HG03025 (cell line): ENCODE results near the gene SLC9A3.

Experiments
- ATAC-seq: cut with Tn5 transposase; IDR thresholded peaks from one replicate; pipeline ENCODE4 v1.9.1; 2021; ENCODE audit warnings: mild to moderate bottlenecking, moderate library complexity; ENCODE audit not compliant: unreplicated experiment, low FRiP score

Gene SLC9A3

GRCh38 chr5:434443-435146, 89.7 kb downstream of the SLC9A3 start:
- no peak for ATAC-seq

DNA sequence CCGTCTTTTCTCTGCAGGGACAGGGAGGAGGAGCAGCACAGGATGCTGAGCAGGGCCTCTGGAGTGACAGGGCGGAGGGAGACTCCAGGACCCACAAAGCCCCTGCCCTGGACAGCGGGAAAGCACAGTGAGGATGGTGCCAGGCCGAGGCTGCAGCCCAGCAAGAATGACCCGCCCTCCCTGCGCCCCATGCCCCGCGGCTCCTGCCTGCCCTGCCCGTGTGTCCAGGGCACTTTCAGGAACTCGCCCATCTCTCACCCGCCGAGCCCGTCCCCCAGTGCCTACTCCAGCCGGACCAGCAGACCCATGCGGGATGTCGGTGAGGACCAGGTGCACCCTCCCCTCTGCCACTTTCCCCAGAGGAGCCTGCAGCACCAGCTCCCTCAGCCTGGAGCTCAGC, 90.4 kb downstream of the SLC9A3 start:
- no peak for ATAC-seq

DNA sequence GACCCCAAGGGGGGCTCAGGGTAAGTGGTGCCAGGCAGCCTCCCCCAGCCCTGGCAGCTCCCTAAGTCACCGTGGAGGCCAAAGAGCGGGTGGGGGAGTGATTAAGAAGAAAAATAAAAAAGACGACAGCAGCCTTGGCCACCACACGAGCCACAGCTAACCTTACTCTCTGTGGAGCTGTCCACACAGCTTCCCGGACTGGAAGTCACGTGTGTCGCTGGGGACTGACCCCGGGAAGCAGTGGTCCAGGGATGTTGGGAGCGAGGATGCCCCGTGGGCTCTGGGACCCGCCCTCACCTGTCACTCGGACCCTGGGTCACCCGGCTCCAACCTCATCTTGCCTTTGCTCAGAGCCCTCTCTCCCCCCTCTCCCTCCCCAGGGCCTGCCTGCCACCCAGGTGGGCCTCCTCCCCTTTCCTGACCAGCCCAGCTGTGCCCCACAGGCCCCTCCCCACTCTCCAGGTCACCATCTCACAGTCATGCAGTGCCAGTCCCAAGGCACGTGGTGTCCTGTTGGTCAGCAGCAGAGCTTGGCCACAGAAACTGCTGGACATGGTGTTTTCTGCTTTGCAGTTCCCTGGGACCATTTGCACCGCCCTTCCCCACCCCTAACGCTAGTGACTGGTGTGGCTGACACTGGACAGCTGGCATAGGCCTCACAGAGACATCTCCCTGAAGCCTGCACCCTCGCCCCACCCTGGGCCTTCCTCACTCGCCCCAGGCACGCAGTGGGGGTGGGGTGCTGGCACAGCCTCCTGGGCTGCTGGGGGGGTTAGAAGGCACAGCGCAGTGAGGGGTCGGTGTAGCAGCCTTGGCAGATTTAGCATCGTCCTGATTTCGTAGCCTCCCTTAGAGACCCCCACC, 91.1 kb downstream of the SLC9A3 start:
- ATAC-seq = no peak

DNA sequence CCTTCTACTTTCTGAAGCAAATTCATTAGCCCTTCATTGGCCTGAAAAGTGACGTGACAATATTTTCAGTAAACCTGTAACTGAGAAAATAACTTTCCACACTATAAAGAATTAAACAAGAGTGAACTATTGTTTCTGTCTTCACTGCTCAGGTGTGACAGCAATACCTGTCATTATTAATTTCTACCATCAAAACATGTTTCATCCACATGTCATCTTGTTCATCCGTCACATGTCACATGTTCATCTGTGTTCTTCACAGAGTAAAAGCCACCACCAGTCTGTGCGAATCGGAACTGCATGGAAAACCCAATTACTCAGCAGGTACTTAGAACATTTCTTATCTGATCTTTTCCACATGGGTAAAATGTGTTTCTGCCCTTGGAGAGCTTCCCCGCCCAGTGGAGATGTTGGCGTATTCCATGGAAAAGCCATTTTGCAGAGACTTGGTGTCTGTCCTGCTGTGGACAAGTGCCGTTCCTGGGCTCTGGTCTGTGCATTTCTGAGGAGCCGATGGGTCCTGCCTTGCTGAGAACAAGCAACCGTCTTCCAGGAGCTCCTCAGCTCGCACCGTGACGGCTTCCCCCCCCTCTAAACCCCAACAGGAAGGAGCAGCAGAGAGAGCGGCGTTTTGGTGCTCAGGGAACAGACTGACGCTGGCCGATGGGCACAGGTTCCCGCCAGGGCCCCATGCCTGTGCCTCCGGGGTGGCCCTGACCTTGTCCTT, 91.9 kb downstream of the SLC9A3 start:
- no peak for ATAC-seq

DNA sequence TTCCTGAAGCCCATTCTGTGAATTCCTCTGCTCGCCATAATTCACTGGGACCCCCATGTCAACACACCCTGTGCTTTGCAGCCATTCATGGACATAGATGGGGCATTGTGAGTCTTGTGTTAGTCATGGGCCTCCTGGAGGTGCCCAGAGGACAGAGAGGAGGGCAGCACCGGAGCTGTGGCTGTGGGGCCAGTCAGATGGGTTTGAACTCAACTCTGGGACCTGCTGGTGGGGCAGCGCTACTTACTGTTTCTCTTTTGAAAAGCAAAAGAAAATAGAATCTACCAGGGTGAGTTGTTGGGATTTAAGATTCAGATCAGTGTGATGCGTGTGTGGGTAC, 92.6 kb downstream of the SLC9A3 start:
- no peak for ATAC-seq

DNA sequence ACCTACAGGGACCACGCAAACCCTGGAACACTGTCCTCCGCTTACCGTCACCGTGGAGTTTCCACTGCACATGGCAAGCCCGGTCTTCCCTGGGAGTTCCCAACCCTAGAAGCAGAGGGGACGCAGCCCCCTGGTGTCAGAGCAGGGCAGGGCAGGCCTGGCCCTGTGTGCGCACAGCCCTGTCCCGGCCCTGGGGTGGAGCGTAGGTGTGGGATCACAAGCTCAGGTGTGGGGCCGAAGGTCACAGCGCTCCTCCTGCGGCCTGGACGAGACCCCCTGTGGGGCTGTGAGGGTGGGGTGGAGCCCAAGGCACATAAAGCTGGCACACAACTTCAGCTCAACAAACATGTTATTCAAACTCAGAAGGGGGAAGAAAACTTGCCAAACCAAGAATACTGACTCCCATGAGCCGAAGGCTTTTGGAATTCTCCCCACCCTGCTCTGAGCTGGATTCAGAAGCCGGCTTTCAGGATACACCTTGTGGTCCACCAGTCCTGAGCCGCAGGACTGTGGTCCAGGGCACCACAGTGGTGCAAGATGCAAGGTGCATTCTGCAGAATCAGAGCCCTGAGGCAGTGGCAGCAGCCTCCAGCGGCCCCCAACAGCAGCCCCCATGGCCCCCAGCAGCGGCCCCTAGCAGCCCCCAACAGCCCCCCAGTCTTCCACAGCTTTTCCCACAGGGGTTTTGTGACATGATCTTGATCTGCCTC, 93.1 kb downstream of the SLC9A3 start:
- no peak for ATAC-seq

DNA sequence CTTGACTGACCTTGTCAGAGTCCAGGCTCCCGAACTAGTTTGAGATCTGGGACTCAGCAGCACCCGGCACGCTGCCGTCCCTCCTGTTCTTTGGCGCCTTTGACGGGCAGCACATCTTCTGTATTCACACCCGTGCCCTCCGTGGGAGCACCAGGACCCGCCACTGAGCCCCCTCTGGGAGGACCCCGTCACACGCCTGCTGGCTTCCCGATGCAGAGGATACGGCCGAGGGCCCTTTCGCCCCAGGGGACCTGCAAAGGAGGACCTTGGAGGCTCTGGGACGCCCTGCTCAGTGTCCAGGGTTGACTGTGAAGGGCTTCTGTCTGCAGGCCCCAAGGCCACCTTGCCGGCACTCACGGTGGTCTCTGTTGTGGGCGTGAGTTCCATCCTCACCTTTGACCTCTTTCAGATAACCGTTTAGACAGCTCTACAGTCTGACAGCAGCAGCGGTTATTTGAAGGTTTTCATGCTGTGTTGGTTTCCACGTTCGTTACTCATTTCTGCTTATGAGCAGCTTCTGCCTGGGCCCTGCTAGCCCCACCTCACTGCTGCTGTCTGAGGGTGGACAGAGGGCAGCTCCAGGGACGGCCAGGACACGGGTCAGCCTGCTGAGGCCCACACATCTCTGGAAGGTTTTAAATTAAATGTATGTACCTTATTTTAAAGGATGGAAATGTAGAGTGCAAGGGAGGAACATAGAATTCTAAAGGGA, 93.9 kb downstream of the SLC9A3 start:
- no peak for ATAC-seq

GRCh38 chr5:429453-430188, 94.6 kb downstream of the SLC9A3 start:
- no peak for ATAC-seq

GRCh38 chr5:428754-429452, 95.3 kb downstream of the SLC9A3 start:
- no peak for ATAC-seq

- no peak for ATAC-seq
Measured at GRCh38 chr5:428219-428618, 96.0 kb downstream of the SLC9A3 start.

DNA sequence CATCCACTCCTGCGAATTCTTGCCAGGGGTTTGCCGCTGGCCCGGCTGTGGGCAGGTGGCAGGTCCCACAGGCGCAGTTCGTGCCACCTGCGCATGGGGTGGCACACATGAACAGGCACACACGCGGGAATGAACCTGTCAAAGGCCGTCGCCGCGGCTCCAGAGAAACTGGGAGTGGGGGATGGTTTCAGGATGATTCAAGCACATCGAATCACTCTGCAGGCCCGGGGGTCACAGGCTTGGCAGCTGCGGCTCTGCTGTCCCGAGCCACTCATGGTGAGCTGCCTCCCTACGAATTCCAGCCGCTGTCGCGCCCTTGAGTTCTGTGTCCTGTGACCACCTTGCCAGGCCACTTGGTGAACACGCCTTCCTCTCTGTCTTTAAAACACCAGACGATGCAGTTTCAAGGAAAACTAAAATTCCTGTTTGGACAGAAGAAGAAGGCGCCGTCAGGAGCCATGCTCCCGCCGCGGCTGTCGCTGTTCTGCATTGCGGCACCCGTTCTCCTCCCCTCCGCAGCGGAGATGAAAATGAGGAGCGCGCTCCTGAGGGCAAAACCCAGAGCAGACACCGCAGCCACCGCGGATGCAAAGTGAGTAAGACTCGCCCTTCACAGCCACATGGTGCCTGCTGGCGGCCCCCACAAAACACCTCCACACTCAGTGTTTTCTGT, 96.7 kb downstream of the SLC9A3 start:
- no peak for ATAC-seq

DNA sequence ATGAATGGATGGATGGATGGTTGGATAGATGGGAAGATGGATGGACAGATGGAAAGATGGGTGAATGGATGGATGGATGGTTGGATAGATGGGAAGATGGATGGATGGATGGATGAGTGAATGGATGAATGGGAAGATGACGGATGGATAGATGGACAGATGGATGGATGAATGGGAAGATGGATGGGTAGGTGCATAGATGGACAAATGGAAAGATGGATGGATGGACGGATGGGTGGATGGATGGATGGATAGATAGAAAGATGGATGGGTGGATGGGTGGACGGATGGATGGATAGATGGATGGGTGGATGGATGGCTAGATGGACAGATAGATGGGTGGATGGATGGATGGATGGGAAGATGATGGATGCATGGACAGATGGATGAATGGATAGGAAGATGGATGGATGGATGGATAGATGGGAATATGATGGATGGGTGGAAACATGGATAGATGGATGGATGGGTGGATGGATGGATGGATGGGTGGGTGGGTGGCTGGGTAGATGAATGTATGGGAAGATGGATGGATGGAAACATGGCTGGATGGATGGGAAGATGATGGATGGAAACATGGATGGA, 97.8 kb downstream of the SLC9A3 start:
- ATAC-seq = no peak

DNA sequence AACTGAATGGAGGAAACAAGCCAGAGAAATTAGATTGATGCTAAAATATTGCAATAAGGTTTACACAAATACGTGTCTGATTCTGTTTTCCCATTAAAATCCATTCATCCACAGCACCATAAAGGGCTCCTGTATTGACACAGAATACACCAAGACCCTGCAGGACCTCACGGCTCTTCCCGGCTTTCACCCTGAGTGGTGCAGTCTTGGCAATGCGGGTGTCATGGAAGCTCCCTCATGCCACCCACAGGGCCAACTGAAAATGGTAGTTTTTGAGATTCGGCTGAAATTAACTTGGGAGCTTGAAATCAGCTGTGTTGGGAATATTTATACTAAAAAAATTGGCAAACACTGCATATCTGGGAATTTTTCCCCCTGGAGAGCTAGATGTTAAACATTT, 98.5 kb downstream of the SLC9A3 start:
- no peak for ATAC-seq

DNA sequence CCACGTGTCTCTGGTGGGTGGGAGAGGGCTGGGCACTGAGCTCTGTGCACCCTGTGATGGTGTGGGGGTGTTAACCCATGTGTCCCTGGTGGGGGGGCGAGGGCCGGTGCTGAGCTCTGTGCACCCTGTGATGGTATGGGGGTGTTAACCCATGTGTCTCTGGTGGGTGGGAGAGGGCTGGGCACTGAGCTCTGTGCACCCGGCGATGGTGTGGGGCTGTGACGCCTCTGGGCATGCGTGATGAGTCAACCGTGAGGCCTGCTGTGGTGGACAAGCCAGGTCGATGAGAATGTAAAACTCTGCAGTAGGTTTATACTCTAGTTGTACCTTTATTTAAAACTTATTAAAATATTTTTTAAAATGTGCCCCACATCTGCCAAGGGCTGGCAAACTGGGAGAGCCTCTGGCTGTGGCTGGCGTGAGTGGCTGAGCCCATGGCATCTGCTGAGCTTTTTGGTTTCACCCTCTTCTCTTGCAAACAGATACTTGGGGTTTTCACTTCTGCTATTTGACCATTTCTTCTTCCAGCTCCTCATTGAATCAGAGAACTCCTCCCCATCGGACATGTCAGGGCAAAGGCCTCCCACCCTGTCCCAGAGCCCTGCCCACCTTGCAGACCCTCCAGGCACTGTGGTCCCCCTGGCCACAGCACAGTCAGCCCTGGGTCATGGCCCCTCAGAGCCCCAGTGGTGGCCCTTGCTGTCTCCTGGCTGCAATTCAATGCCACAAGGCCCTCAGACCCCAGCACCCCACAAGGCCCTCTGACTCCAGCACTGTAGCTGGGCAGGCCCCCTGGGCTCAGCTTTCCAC, 99.7 kb downstream of the SLC9A3 start:
- ATAC-seq = peak; percentile 83

DNA sequence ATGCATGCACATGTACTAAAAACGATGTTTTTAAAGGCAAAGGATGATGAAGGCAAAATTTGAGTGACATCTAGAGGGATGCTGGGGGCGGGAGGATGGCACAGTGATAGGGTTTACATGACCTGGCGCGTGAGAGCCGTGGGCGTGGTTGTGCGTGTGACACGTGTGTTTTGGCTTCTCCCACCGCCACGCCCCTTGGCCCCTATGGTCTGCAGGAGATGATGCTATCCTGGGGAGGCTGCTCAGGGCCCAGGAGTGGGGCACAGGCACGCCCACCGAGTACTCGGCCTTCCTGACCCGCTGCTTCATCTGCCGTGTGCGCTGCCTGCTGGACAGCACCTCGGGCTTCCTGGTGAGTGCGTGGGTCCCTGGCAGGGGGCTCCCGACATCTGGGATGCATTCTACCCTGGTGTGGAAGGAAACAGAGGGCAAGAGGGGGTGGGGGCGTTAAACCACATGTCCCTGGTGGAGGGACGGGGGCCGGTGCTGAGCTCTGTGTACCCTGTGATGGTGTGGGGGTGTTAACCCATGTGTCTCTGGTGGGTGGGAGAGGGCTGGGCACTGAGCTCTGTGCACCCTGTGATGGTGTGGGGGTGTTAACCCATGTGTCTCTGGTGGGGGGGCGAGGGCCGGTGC, 100.5 kb downstream of the SLC9A3 start:
- no peak for ATAC-seq

GRCh38 chr5:423233-423565, 101.0 kb downstream of the SLC9A3 start:
- no peak for ATAC-seq
